Endothelial cell (in vitro differentiated cells): ENCODE results near the gene ATF4. TPM values are rescaled to one million over a fixed set of nuclear protein-coding genes. Genes with fewer than 3 reads are reported as not detected.
"Not testable (repeated sequence)": the region's sequence is repeated elsewhere in the genome, so short reads cannot be mapped to it uniquely, and the experiment has no call there.

ENCODE experiments used
- DNase-seq: peaks from one replicate; pipeline ENCODE4 v3.0.0; 2021; ENCODE audit warnings: low spot score
- H3K27ac Mint-ChIP-seq: one replicate; pipeline ENCODE4 v1.8.0; 2021; ENCODE audit warnings: mixed read lengths, inconsistent platforms; ENCODE audit not compliant: unreplicated experiment
- H3K27me3 Mint-ChIP-seq: one replicate; pipeline ENCODE4 v1.8.0; 2021; ENCODE audit warnings: mild to moderate bottlenecking, moderate library complexity, mixed read lengths, inconsistent platforms; ENCODE audit not compliant: unreplicated experiment
- H3K36me3 Mint-ChIP-seq: one replicate; pipeline ENCODE4 v1.8.0; 2021; ENCODE audit warnings: mild to moderate bottlenecking, low read depth, mixed read lengths, inconsistent platforms; ENCODE audit not compliant: unreplicated experiment
- H3K4me1 Mint-ChIP-seq: one replicate; pipeline ENCODE4 v1.8.0; 2021; ENCODE audit warnings: mild to moderate bottlenecking, mixed read lengths, inconsistent platforms; ENCODE audit not compliant: unreplicated experiment
- H3K4me3 Mint-ChIP-seq: one replicate; pipeline ENCODE4 v1.8.0; 2021; ENCODE audit warnings: mild to moderate bottlenecking, mixed read lengths, inconsistent platforms; ENCODE audit not compliant: unreplicated experiment
- H3K9me3 Mint-ChIP-seq: one replicate; pipeline ENCODE4 v1.8.0; 2021; ENCODE audit warnings: mixed read lengths, inconsistent platforms; ENCODE audit not compliant: unreplicated experiment
- CTCF ChIP-seq: fragments of 200-600 bp; sonication (generic); IDR thresholded peaks from one replicate; pipeline ENCODE4 v1.5.0; 2021; ENCODE audit warnings: antibody characterized with exemption; ENCODE audit not compliant: unreplicated experiment
- total RNA-seq: library from RNA; stranded (reverse); fragmentation: NEBNext Ultra II Directional; extraction: Animal tissue kit (Norgen Biotek cat#: 25700); gene quantifications from one replicate; pipeline ENCODE4 v1.2.1, GENCODE V29; 2021; ENCODE audit not compliant: unreplicated experiment

ATF4 gene
- total RNA-seq, 1 donor from 2014 or later, result 312 TPM

GRCh38 chr22:39502109-39502788 lies 18.1 kb upstream of the ATF4 start, which contains the start of gene MIEF1:
MIEF1 (plus strand) TSS chr22:39502290; CDS start chr22:39511295, 9,005 bp downstream.
- H3K36me3 Mint-ChIP-seq, result peaks cover 31% of the 10 kb centered on the region
- peaks cover 7% of the 10 kb centered on the region for H3K27me3 Mint-ChIP-seq
- peaks cover 20% of the 10 kb centered on the region for H3K4me1 Mint-ChIP-seq
- H3K9me3 Mint-ChIP-seq, result no peaks in the 10 kb centered on the region
- no peak for TF ChIP-seq CTCF
- peak within 1 kb of the TSS; percentile 79 for H3K27ac Mint-ChIP-seq
- peak within 1 kb of the TSS; percentile 98 for H3K4me3 Mint-ChIP-seq
- peak; percentile 93 for DNase-seq

GRCh38 chr22:39502789-39503409 lies 17.5 kb upstream of the ATF4 start:
- Mint-ChIP-seq H3K36me3 (peaks cover 31% of the 10 kb centered on the region), H3K4me1 (peaks cover 16% of the 10 kb centered on the region), H3K9me3 (no peaks in the 10 kb centered on the region), H3K27ac (peak overlapping the region; percentile 57), H3K4me3 (peak overlapping the region; percentile 98), H3K27me3 (peaks cover 4% of the 10 kb centered on the region)
- TF ChIP-seq CTCF, result no peak
- DNase-seq, result no peak

- peaks cover 6% of the 10 kb centered on the region for H3K27me3 Mint-ChIP-seq
- no peaks in the 10 kb centered on the region for H3K9me3 Mint-ChIP-seq
These were observed 16.7 kb upstream of the ATF4 start for GRCh38 chr22:39503630-39504029.

GRCh38 chr22:39504071-39504470 lies 16.3 kb upstream of the ATF4 start:
- H3K9me3 Mint-ChIP-seq, result no peaks in the 10 kb centered on the region
- DNase-seq, result no peak
- no peak overlapping the region for H3K4me3 Mint-ChIP-seq
- peaks cover 37% of the 10 kb centered on the region for H3K36me3 Mint-ChIP-seq
- H3K4me1 Mint-ChIP-seq, result peaks cover 12% of the 10 kb centered on the region
- no peak overlapping the region for H3K27ac Mint-ChIP-seq
- no peak for TF ChIP-seq CTCF
- peaks cover 6% of the 10 kb centered on the region for H3K27me3 Mint-ChIP-seq

More at GRCh38 chr22:39503630-39504029, 16.7 kb upstream of the ATF4 start:
- peaks cover 37% of the 10 kb centered on the region for H3K36me3 Mint-ChIP-seq
- H3K4me1 Mint-ChIP-seq, result peaks cover 16% of the 10 kb centered on the region
- H3K27ac Mint-ChIP-seq, result no peak overlapping the region
- TF ChIP-seq CTCF, result no peak
- H3K4me3 Mint-ChIP-seq, result peak overlapping the region; percentile 83
- no peak for DNase-seq

GRCh38 chr22:39507021-39507420 lies 13.3 kb upstream of the ATF4 start:
- H3K36me3 Mint-ChIP-seq, result peaks cover 54% of the 10 kb centered on the region
- not testable (repeated sequence) for H3K4me1 Mint-ChIP-seq, H3K27me3 Mint-ChIP-seq, H3K9me3 Mint-ChIP-seq, DNase-seq
- peak overlapping the region; percentile 48 for H3K27ac Mint-ChIP-seq
- H3K4me3 Mint-ChIP-seq, result peak overlapping the region; percentile 45
